H54 (cell line): ENCODE measurements around the gene SPATA12.

ENCODE experiments used
- DNase-seq: peaks from one replicate; pipeline ENCODE4 v3.0.0; 2011; ENCODE audit warnings: low spot score, mixed read lengths; ENCODE audit not compliant: insufficient read length
- FAIRE-seq: peaks from 3 replicates; lab custom pipeline; 2011; peaks lifted over from hg19 to GRCh38; lab: Jason Lieb, UNC
- POLR2A ChIP-seq: IDR thresholded peaks from 2 replicates; pipeline ENCODE4 v1.6.1; 2011; ENCODE audit warnings: low read depth, mild to moderate bottlenecking, low read length

The SPATA12 gene

GRCh38 chr3:57064001-57064400 is 3.5 kb downstream of the SPATA12 start:
- DNase-seq = no peak
- FAIRE-seq = no peak
- no peak for TF ChIP-seq POLR2A

- FAIRE-seq (no peak), DNase-seq (no peak)
- no peak for TF ChIP-seq POLR2A
These were observed 4.1 kb downstream of the SPATA12 start for GRCh38 chr3:57064572-57064971.

GRCh38 chr3:57065588-57065987 is 5.1 kb downstream of the SPATA12 start:
- no peak for TF ChIP-seq POLR2A
- DNase-seq (no peak), FAIRE-seq (no peak)

- DNase-seq (no peak), FAIRE-seq (no peak)
- no peak for TF ChIP-seq POLR2A
These were observed 6.0 kb downstream of the SPATA12 start for GRCh38 chr3:57066471-57066870.

GRCh38 chr3:57068437-57069089 is 8.1 kb downstream of the SPATA12 start:
- peak; percentile 56 for DNase-seq
- FAIRE-seq = peak; percentile 98
- no peak for TF ChIP-seq POLR2A

GRCh38 chr3:57069503-57069902 is 9.0 kb downstream of the SPATA12 start:
- TF ChIP-seq POLR2A = no peak
- FAIRE-seq (no peak), DNase-seq (no peak)

- DNase-seq (no peak), FAIRE-seq (no peak)
- no peak for TF ChIP-seq POLR2A
These were observed 13.2 kb downstream of the SPATA12 start for GRCh38 chr3:57073628-57074027.

- no peak for DNase-seq
- TF ChIP-seq POLR2A = no peak
- no peak for FAIRE-seq
These were observed 13.7 kb downstream of the SPATA12 start for GRCh38 chr3:57074135-57074534.

GRCh38 chr3:57076422-57076951 is 16.0 kb downstream of the SPATA12 start:
- no peak for FAIRE-seq
- TF ChIP-seq POLR2A = no peak
- no peak for DNase-seq

- no peak for TF ChIP-seq POLR2A
- FAIRE-seq (no peak), DNase-seq (no peak)
These were observed 17.3 kb downstream of the SPATA12 start for GRCh38 chr3:57077630-57078343.

- TF ChIP-seq POLR2A = no peak
- DNase-seq (no peak), FAIRE-seq (no peak)
These were observed 17.8 kb downstream of the SPATA12 start for GRCh38 chr3:57078344-57078634.

GRCh38 chr3:57078635-57079473 is 18.4 kb downstream of the SPATA12 start:
- no peak for FAIRE-seq
- peak; percentile 74 for DNase-seq

GRCh38 chr3:57079474-57079831 is 19.0 kb downstream of the SPATA12 start:
- no peak for DNase-seq
- no peak for TF ChIP-seq POLR2A
- FAIRE-seq = no peak

More at GRCh38 chr3:57078635-57079473, 18.4 kb downstream of the SPATA12 start:
- peak; percentile 43; the same call in 1 of the 2 replicates for TF ChIP-seq POLR2A

- DNase-seq (no peak), FAIRE-seq (no peak)
- no peak for TF ChIP-seq POLR2A
These were observed 19.7 kb downstream of the SPATA12 start for GRCh38 chr3:57080171-57080570.
